Left ventricle myocardium superior (tissue), 1 donor: ENCODE measurements around the gene AHCYL2. TPM values are rescaled to one million over a fixed set of nuclear protein-coding genes. Genes with fewer than 3 reads are reported as not detected.
"Not testable (repeated sequence)": the region's sequence is repeated elsewhere in the genome, so short reads cannot be mapped to it uniquely, and the experiment has no call there.

ENCODE experiments used
- ATAC-seq: fragments of 200-7000 bp; cut with Tn5 transposase; one replicate; pipeline ENCODE4 v1.9.1; 2020; ENCODE audit warnings: mild to moderate bottlenecking, moderate library complexity
- DNase-seq: peaks from one replicate; pipeline ENCODE4 v3.0.0-alpha.2; 2020
- intact Hi-C: fragments of 100-400 bp; cut with micrococcal nuclease; formaldehyde crosslinking; loops from one replicate; pipeline ENCODE4 v1.11.0; 2022
- total RNA-seq: library from RNA; stranded (reverse); fragmentation: NEBNext Ultra II Directional; extraction: Animal tissue kit (Norgen Biotek cat#: 25700); gene quantifications from one replicate; pipeline ENCODE4 v1.2.1, GENCODE V29; 2021
- donor health status: DM: no; HTN: yes; CAD: no; lungs with severe emphysema.

Gene AHCYL2
- total RNA-seq, 1 donor from 2014 or later: 4.3 TPM

GRCh38 chr7:129368389-129368986, 143.7 kb downstream of the AHCYL2 start:
- no peak for DNase-seq
- ATAC-seq: peak; percentile 13
- intact Hi-C loops: no loop called here

- ATAC-seq: not testable (repeated sequence)
Measured at GRCh38 chr7:129369447-129369846, 144.6 kb downstream of the AHCYL2 start.

GRCh38 chr7:129370812-129371211, 146.0 kb downstream of the AHCYL2 start:
- no peak for ATAC-seq
- intact Hi-C loops: no loop called here

More at GRCh38 chr7:129369447-129369846, 144.6 kb downstream of the AHCYL2 start:
- DNase-seq, intact Hi-C loops: not testable (repeated sequence)

GRCh38 chr7:129371487-129371886, 146.7 kb downstream of the AHCYL2 start:
- intact Hi-C loops: no loop called here
- no peak for ATAC-seq
- no peak for DNase-seq

More at GRCh38 chr7:129370812-129371211, 146.0 kb downstream of the AHCYL2 start:
- DNase-seq: no peak

GRCh38 chr7:129373651-129374428, 149.0 kb downstream of the AHCYL2 start:
- DNase-seq (no peak), ATAC-seq (no peak)
- intact Hi-C loops: no loop called here

- DNase-seq (no peak), ATAC-seq (no peak)
- intact Hi-C loops: no loop called here
Measured at GRCh38 chr7:129375141-129375938, 150.5 kb downstream of the AHCYL2 start.

GRCh38 chr7:129376076-129376777, 151.4 kb downstream of the AHCYL2 start:
- peak; percentile 52 for ATAC-seq
- intact Hi-C loops: no loop called here
- no peak for DNase-seq

GRCh38 chr7:129376778-129377700, 152.2 kb downstream of the AHCYL2 start:
- intact Hi-C loops: no loop called here
- ATAC-seq (no peak), DNase-seq (no peak)

- DNase-seq: no peak
- ATAC-seq: no peak
- intact Hi-C loops: no loop called here
Measured at GRCh38 chr7:129381710-129382484, 157.1 kb downstream of the AHCYL2 start.

- intact Hi-C loops: no loop called here
- DNase-seq (no peak), ATAC-seq (no peak)
Measured at GRCh38 chr7:129383542-129384132, 158.8 kb downstream of the AHCYL2 start.

GRCh38 chr7:129385116-129385515, 160.3 kb downstream of the AHCYL2 start:
- no peak for ATAC-seq
- intact Hi-C loops: no loop called here
- no peak for DNase-seq

- intact Hi-C loops: no loop called here
- no peak for ATAC-seq
- no peak for DNase-seq
Measured at GRCh38 chr7:129385598-129385997, 160.8 kb downstream of the AHCYL2 start.

- intact Hi-C loops: no loop called here
- ATAC-seq (no peak), DNase-seq (no peak)
Measured at GRCh38 chr7:129386506-129386905, 161.7 kb downstream of the AHCYL2 start.

GRCh38 chr7:129387537-129387936, 162.7 kb downstream of the AHCYL2 start:
- intact Hi-C loops: no loop called here
- no peak for ATAC-seq

GRCh38 chr7:129388333-129389098, 163.7 kb downstream of the AHCYL2 start:
- intact Hi-C loops: no loop called here
- DNase-seq: no peak

More at GRCh38 chr7:129387537-129387936, 162.7 kb downstream of the AHCYL2 start:
- no peak for DNase-seq

GRCh38 chr7:129389829-129390228, 165.0 kb downstream of the AHCYL2 start:
- intact Hi-C loops: no loop called here
- ATAC-seq: no peak
- no peak for DNase-seq

More at GRCh38 chr7:129388333-129389098, 163.7 kb downstream of the AHCYL2 start:
- ATAC-seq: no peak
